ENCODE data around the gene RHOF.

Gene RHOF

DNA sequence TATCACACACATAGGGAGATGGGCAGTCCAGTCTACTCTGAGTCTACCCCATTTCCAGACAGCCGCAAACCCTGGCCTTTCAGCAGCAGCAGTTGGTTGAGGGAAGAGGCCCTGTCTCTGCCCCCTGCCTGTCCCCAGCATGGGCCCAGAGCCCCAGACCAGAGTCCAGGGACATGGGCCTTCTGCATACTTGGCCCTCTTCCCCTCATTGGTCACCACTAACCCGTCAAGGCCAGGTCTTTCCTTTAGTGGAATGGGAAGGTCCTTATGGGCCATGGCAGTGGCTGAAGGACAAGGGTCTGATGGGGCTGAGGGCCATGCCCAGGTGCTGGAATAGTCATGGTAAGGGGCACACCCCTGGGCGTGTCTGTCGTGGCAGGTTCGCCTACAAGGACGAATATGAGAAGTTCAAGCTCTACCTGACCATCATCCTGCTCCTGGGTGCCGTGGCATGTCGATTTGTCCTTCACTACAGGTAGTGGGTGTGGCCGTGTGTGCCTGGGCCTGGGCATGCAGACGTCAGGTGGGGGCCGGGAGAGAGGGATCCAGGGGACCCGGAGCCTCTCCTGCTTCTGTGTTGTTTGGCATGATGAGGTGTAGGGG lies 41.6 kb downstream of the RHOF start:
- H3K9me2 ChIP-seq (replicated peaks; ENCODE audit: insufficient read depth, low read length): no peaks in the 10 kb centered on the region
- no peak overlapping the region for H3K4me3 ChIP-seq (ENCODE audit: insufficient read depth, low read length, poor library complexity, severe bottlenecking)
- 0 out of 2 replicates have a peak, but pooled peaks cover 3% of the 10 kb centered on the region for H3F3A ChIP-seq (ENCODE audit: insufficient read depth)
- H3K36me3 ChIP-seq (ENCODE audit: low read length): no peaks in the 10 kb centered on the region
- H3K9ac ChIP-seq (ENCODE audit: low read length): no peak overlapping the region
- TF ChIP-seq EZH2phosphoT487 (conservative IDR thresholded peaks at IDR 0.05; ENCODE audit: low read length): no peak
- TF ChIP-seq, protein P1, sequence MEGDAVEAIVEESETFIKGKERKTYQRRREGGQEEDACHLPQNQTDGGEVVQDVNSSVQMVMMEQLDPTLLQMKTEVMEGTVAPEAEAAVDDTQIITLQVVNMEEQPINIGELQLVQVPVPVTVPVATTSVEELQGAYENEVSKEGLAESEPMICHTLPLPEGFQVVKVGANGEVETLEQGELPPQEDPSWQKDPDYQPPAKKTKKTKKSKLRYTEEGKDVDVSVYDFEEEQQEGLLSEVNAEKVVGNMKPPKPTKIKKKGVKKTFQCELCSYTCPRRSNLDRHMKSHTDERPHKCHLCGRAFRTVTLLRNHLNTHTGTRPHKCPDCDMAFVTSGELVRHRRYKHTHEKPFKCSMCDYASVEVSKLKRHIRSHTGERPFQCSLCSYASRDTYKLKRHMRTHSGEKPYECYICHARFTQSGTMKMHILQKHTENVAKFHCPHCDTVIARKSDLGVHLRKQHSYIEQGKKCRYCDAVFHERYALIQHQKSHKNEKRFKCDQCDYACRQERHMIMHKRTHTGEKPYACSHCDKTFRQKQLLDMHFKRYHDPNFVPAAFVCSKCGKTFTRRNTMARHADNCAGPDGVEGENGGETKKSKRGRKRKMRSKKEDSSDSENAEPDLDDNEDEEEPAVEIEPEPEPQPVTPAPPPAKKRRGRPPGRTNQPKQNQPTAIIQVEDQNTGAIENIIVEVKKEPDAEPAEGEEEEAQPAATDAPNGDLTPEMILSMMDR (IDR thresholded peaks at IDR 0.05; ENCODE audit: insufficient read depth, low read length, poor library complexity, severe bottlenecking): no peak
- H3K4me2 ChIP-seq (ENCODE audit: low read depth, low read length, poor library complexity, severe bottlenecking): no peak overlapping the region
- H3K27me3 ChIP-seq (ENCODE audit: low read length): no peaks in the 10 kb centered on the region
- H3K9me3 ChIP-seq (ENCODE audit: insufficient read depth, low read length): no peaks in the 10 kb centered on the region
- H3K79me2 ChIP-seq (ENCODE audit: insufficient read depth, low read length): no peaks in the 10 kb centered on the region
- no peak overlapping the region for H3K27ac ChIP-seq (ENCODE audit: low read depth, low read length)
- no peak overlapping the region for H2AFZ ChIP-seq (ENCODE audit: low read depth, low read length, severe bottlenecking)
- H4K20me1 ChIP-seq (ENCODE audit: low read depth, low read length): no peaks in the 10 kb centered on the region

DNA sequence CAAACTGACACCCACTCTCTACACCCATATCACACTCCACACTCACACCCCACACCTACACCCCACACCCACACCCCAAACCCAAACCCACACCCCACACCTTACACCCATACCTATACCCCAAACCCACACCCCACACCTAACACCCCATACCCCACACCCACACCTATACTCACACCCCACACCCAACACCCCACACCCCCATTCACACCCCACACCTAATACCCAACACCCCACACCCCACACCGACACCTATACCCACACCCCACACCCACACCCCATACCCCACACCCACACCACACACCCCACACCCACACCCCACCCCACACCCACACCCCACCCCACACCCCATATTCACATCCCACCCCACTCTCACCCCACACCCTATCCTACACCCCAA lies 42.5 kb downstream of the RHOF start:
- Histone ChIP-seq H4K20me1 (ENCODE audit: low read depth, low read length) (no peaks in the 10 kb centered on the region), H3K4me2 (ENCODE audit: low read depth, low read length, poor library complexity, severe bottlenecking) (no peak overlapping the region), H3K9ac (ENCODE audit: low read length) (no peak overlapping the region), H3K79me2 (ENCODE audit: insufficient read depth, low read length) (no peaks in the 10 kb centered on the region), H2AFZ (ENCODE audit: low read depth, low read length, severe bottlenecking) (no peak overlapping the region), H3F3A (ENCODE audit: insufficient read depth) (0 out of 2 replicates have a peak, but pooled peaks cover 3% of the 10 kb centered on the region), H3K9me2 (replicated peaks; ENCODE audit: insufficient read depth, low read length) (no peaks in the 10 kb centered on the region), H3K4me3 (ENCODE audit: insufficient read depth, low read length, poor library complexity, severe bottlenecking) (no peak overlapping the region), H3K9me3 (ENCODE audit: insufficient read depth, low read length) (no peaks in the 10 kb centered on the region), H3K27ac (ENCODE audit: low read depth, low read length) (no peak overlapping the region), H3K27me3 (ENCODE audit: low read length) (no peaks in the 10 kb centered on the region), H3K36me3 (ENCODE audit: low read length) (no peaks in the 10 kb centered on the region)
- no peak for TF ChIP-seq EZH2phosphoT487 (conservative IDR thresholded peaks at IDR 0.05; ENCODE audit: low read length)
- TF ChIP-seq, protein P1 (IDR thresholded peaks at IDR 0.05; ENCODE audit: insufficient read depth, low read length, poor library complexity, severe bottlenecking): no peak

DNA sequence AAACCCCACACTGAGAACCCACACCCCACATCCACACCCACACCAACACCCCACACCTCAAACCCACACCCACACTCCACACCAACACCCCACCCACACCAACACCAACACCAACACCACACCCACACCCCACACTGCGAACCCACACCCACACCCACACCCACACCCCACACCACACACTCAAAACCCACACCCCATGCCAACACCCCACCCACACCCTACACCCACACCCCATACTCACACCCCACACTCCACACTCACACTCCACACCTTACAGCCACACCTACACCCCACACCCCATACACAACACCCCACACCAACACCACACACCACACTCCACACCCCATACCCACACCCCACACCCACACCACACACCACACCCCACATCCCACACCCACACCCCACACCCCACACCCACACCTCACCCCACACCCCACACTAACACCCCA lies 43.0 kb downstream of the RHOF start:
- TF ChIP-seq EZH2phosphoT487 (conservative IDR thresholded peaks at IDR 0.05; ENCODE audit: low read length): no peak
- TF ChIP-seq, protein P1 (IDR thresholded peaks at IDR 0.05; ENCODE audit: insufficient read depth, low read length, poor library complexity, severe bottlenecking): no peak
- Histone ChIP-seq H3K4me3 (ENCODE audit: insufficient read depth, low read length, poor library complexity, severe bottlenecking) (no peak overlapping the region), H4K20me1 (ENCODE audit: low read depth, low read length) (no peaks in the 10 kb centered on the region), H3K27me3 (ENCODE audit: low read length) (no peaks in the 10 kb centered on the region), H3K9ac (ENCODE audit: low read length) (no peak overlapping the region), H3K9me3 (ENCODE audit: insufficient read depth, low read length) (no peaks in the 10 kb centered on the region), H2AFZ (ENCODE audit: low read depth, low read length, severe bottlenecking) (no peak overlapping the region), H3K27ac (ENCODE audit: low read depth, low read length) (no peak overlapping the region), H3K36me3 (ENCODE audit: low read length) (no peaks in the 10 kb centered on the region), H3K9me2 (replicated peaks; ENCODE audit: insufficient read depth, low read length) (no peaks in the 10 kb centered on the region), H3K79me2 (ENCODE audit: insufficient read depth, low read length) (no peaks in the 10 kb centered on the region), H3F3A (ENCODE audit: insufficient read depth) (0 out of 2 replicates have a peak, but pooled peaks cover 3% of the 10 kb centered on the region), H3K4me2 (ENCODE audit: low read depth, low read length, poor library complexity, severe bottlenecking) (no peak overlapping the region)
